Thyroid gland (tissue), 4 donors: ENCODE data around the gene DGKB. TPM values are rescaled to one million over a fixed set of nuclear protein-coding genes. Genes with fewer than 3 reads are reported as not detected.

Source experiments
- DNase-seq, 2 donors: peaks; one replicate each; pipeline ENCODE4 v3.0.0-alpha.2; 2019
- H3K27ac ChIP-seq, 3 donors: fragments of 200-600 bp; sonication (generic); 1 replicate in 2 of 3; 2 replicates in 1 of 3; pipeline ENCODE4 v1.5.1; 2016 to 2019; ENCODE audit warnings: mild to moderate bottlenecking in 1 of 3, moderate library complexity in 1 of 3
- H3K27me3 ChIP-seq: fragments of 200-600 bp; sonication (generic); one replicate; pipeline ENCODE4 v1.5.1; 2019
- H3K36me3 ChIP-seq, 2 donors: fragments of 200-600 bp; sonication (generic); one replicate each; pipeline ENCODE4 v1.5.1; 2016 to 2019
- H3K4me1 ChIP-seq, 2 donors: fragments of 200-600 bp; sonication (generic); one replicate each; pipeline ENCODE4 v1.5.1; 2017 to 2019
- H3K4me3 ChIP-seq, 3 donors: fragments of 200-600 bp; sonication (generic); replicated peaks in 1 of 3; 1 replicate in 2 of 3; 2 replicates in 1 of 3; pipeline ENCODE4 v1.5.1; 2016; ENCODE audit warnings: mild to moderate bottlenecking in 1 of 3
- H3K9me3 ChIP-seq: fragments of 200-600 bp; sonication (generic); one replicate; pipeline ENCODE4 v1.5.1; 2017
- CTCF ChIP-seq, 6 experiments: fragments of 200-600 bp in 3 of 6; fragments of 450-650 bp in 3 of 6; sonication (generic) in 3 of 6; IDR thresholded peaks; one replicate each; pipeline ENCODE4 v1.5.1; 2016 to 2019; ENCODE audit warnings: antibody characterized with exemption in 6 of 6, mild to moderate bottlenecking in 2 of 6, inconsistent platforms in 1 of 6, moderate library complexity in 1 of 6
- POLR2A ChIP-seq, 2 donors: fragments of 450-650 bp; IDR thresholded peaks; one replicate each; pipeline ENCODE4 v1.6.1; 2017; ENCODE audit warnings: antibody characterized with exemption in 2 of 2, mild to moderate bottlenecking in 2 of 2, moderate library complexity in 1 of 2
- WGBS, 2 donors: methylation state at CpG; one replicate each; pipeline ENCODE4 v1.1.5; 2017; 5-methylcytosine and 5-hydroxymethylcytosine counted together
- intact Hi-C: fragments of 100-400 bp; cut with DNase I; formaldehyde crosslinking; loops from one replicate; pipeline ENCODE4 v1.15.1; 2023
- total RNA-seq, 4 donors: library from RNA; depleted of rRNA; stranded (reverse); fragments of >200 nt; gene quantifications; one replicate each; pipeline ENCODE4 v1.2.3, GENCODE V29; 2016

DGKB gene
- total RNA-seq, 4 donors from 2014 or later: 0.11 to 2.1 (median 0.49) TPM; not detected in 1

- H3K4me3 ChIP-seq: no peak overlapping the region
- no peak for TF ChIP-seq POLR2A (IDR thresholded peaks at IDR 0.05)
- no peak for TF ChIP-seq CTCF (IDR thresholded peaks at IDR 0.05)
- H3K36me3 ChIP-seq: no peaks in the 10 kb centered on the region
- no peaks in the 10 kb centered on the region for H3K9me3 ChIP-seq
- intact Hi-C loops: no loop called here
- no peaks in the 10 kb centered on the region for H3K4me1 ChIP-seq
- no peak for DNase-seq
- H3K27me3 ChIP-seq: no peaks in the 10 kb centered on the region
- WGBS, 2 donors: 92 to 96% methylated on average over 4 of the region's 4 CpGs
- H3K27ac ChIP-seq: no peak overlapping the region
These were observed 161.9 kb downstream of the DGKB start for GRCh38 chr7:14740606-14741005.

GRCh38 chr7:14739841-14740185 lies 162.7 kb downstream of the DGKB start:
- H3K27ac ChIP-seq: no peak overlapping the region
- DNase-seq: no peak
- 93% methylated on average over 12 of the region's 12 CpGs for WGBS, 2 donors
- no peak overlapping the region for H3K4me3 ChIP-seq
- intact Hi-C loops: no loop called here
- H3K36me3 ChIP-seq: no peaks in the 10 kb centered on the region
- no peaks in the 10 kb centered on the region for H3K4me1 ChIP-seq
- TF ChIP-seq POLR2A (IDR thresholded peaks at IDR 0.05): no peak
- TF ChIP-seq CTCF (IDR thresholded peaks at IDR 0.05): no peak
- no peaks in the 10 kb centered on the region for H3K27me3 ChIP-seq
- H3K9me3 ChIP-seq: no peaks in the 10 kb centered on the region

- H3K4me3 ChIP-seq: no peak overlapping the region
- DNase-seq: no peak
- H3K27me3 ChIP-seq: no peaks in the 10 kb centered on the region
- no peaks in the 10 kb centered on the region for H3K36me3 ChIP-seq
- no peaks in the 10 kb centered on the region for H3K4me1 ChIP-seq
- WGBS, 2 donors: 80 to 83% methylated on average over 9 of the region's 9 CpGs
- H3K27ac ChIP-seq: no peak overlapping the region
- TF ChIP-seq CTCF (IDR thresholded peaks at IDR 0.05) (no peak), POLR2A (IDR thresholded peaks at IDR 0.05) (no peak)
- no peaks in the 10 kb centered on the region for H3K9me3 ChIP-seq
- intact Hi-C loops: no loop called here
These were observed 163.2 kb downstream of the DGKB start for GRCh38 chr7:14739168-14739840.

GRCh38 chr7:14738086-14738485 lies 164.5 kb downstream of the DGKB start:
- H3K27me3 ChIP-seq: no peaks in the 10 kb centered on the region
- 0% methylated on average over 1 of the region's 1 CpG for WGBS, 2 donors
- H3K4me3 ChIP-seq: no peak overlapping the region
- DNase-seq: no peak
- no peaks in the 10 kb centered on the region for H3K9me3 ChIP-seq
- H3K36me3 ChIP-seq: no peaks in the 10 kb centered on the region
- intact Hi-C loops: no loop called here
- H3K27ac ChIP-seq: no peak overlapping the region
- TF ChIP-seq CTCF (IDR thresholded peaks at IDR 0.05) (no peak), POLR2A (IDR thresholded peaks at IDR 0.05) (no peak)
- H3K4me1 ChIP-seq: no peaks in the 10 kb centered on the region

GRCh38 chr7:14734839-14735321 lies 167.7 kb downstream of the DGKB start:
- no peaks in the 10 kb centered on the region for H3K4me1 ChIP-seq
- no peak overlapping the region for H3K4me3 ChIP-seq
- no peak overlapping the region for H3K27ac ChIP-seq
- H3K36me3 ChIP-seq: no peaks in the 10 kb centered on the region
- intact Hi-C loops: no loop called here
- DNase-seq: peak; percentile 4 to 5
- no peaks in the 10 kb centered on the region for H3K9me3 ChIP-seq
- 19 to 28% methylated on average over 7 to 9 of the region's 9 CpGs for WGBS, 2 donors
- no peak for TF ChIP-seq CTCF (IDR thresholded peaks at IDR 0.05)
- no peak for TF ChIP-seq POLR2A (IDR thresholded peaks at IDR 0.05)
- H3K27me3 ChIP-seq: no peaks in the 10 kb centered on the region
